HepG2 (cell line): ENCODE data around the gene SIAH2. TPM values are rescaled to one million over a fixed set of nuclear protein-coding genes. Genes with fewer than 3 reads are reported as not detected.
A peak's percentile ranks its signal among the peaks of the same experiment; 100 is the strongest.

Experiments used
- ATF5 ChIP-seq: sonication (generic); formaldehyde crosslinking; IDR thresholded peaks from 2 replicates; pipeline ENCODE4 v1.4.0; 2020; ENCODE audit warnings: mild to moderate bottlenecking, low read depth, missing genetic modification reagents
- DBP ChIP-seq: sonication (generic); formaldehyde crosslinking; IDR thresholded peaks from 2 replicates; pipeline ENCODE4 v1.4.0; 2020; ENCODE audit warnings: missing genetic modification reagents; ENCODE audit errors: not compliant biosample characterization
- FUBP1 ChIP-seq: sonication (generic); formaldehyde crosslinking; IDR thresholded peaks from 2 replicates; pipeline ENCODE4 v1.5.1; 2020; ENCODE audit warnings: missing genetic modification reagents, mild to moderate bottlenecking, borderline replicate concordance
- HNF4G ChIP-seq, 2 experiments: sonication (generic) in 1 of 2; formaldehyde crosslinking in 1 of 2; IDR thresholded peaks; 2 replicates each; pipeline versions ENCODE4 v1.4.0 to v1.6.1; 2011 to 2020; ENCODE audit warnings: borderline replicate concordance in 2 of 2, low read depth in 2 of 2, mild to moderate bottlenecking in 2 of 2, low read length in 1 of 2, missing genetic modification reagents in 1 of 2, moderate library complexity in 1 of 2
- HOXA7 ChIP-seq: sonication (generic); formaldehyde crosslinking; IDR thresholded peaks from 2 replicates; pipeline ENCODE4 v1.8.1; 2022; ENCODE audit warnings: mild to moderate bottlenecking, missing genetic modification reagents, moderate library complexity
- KDM4B ChIP-seq: sonication (generic); formaldehyde crosslinking; IDR thresholded peaks from 2 replicates; pipeline ENCODE4 v1.4.0; 2020; ENCODE audit warnings: missing genetic modification reagents
- SMAD1 ChIP-seq: sonication (generic); formaldehyde crosslinking; IDR thresholded peaks from 2 replicates; pipeline ENCODE4 v1.4.0; 2020; ENCODE audit warnings: missing genetic modification reagents, low read depth, mild to moderate bottlenecking, borderline replicate concordance
- TGIF2 ChIP-seq: IDR thresholded peaks from 2 replicates; pipeline ENCODE4 v1.6.1; 2016; ENCODE audit warnings: control low read depth, missing compliant biosample characterization
- TRAFD1 ChIP-seq: sonication (generic); formaldehyde crosslinking; IDR thresholded peaks from 2 replicates; pipeline ENCODE4 v1.5.1; 2020; ENCODE audit warnings: missing genetic modification reagents, mild to moderate bottlenecking, borderline replicate concordance
- ZBED4 ChIP-seq: sonication (generic); formaldehyde crosslinking; IDR thresholded peaks from 2 replicates; pipeline ENCODE4 v1.4.0; 2020; ENCODE audit warnings: missing genetic modification reagents, borderline replicate concordance
- ZBTB33 ChIP-seq: sonication (generic); formaldehyde crosslinking; IDR thresholded peaks from 2 replicates; pipeline ENCODE4 v1.4.0; 2020; ENCODE audit warnings: missing genetic modification reagents
- ZNF3 ChIP-seq: IDR thresholded peaks from 2 replicates; pipeline ENCODE4 v1.7.0; 2017; ENCODE audit warnings: inconsistent platforms
- ZNF367 ChIP-seq: sonication (generic); formaldehyde crosslinking; IDR thresholded peaks from 2 replicates; pipeline ENCODE4 v1.4.0; 2020; ENCODE audit warnings: missing genetic modification reagents, borderline replicate concordance
- ZNF614 ChIP-seq: IDR thresholded peaks from 2 replicates; pipeline ENCODE4 v1.6.1; 2018; ENCODE audit warnings: missing biosample characterization, missing genetic modification reagents, inconsistent platforms, borderline replicate concordance
- ZSCAN30 ChIP-seq: sonication (generic); formaldehyde crosslinking; IDR thresholded peaks from 2 replicates; pipeline ENCODE4 v1.5.0; 2020; ENCODE audit warnings: mild to moderate bottlenecking, missing genetic modification reagents
- polyA plus RNA-seq, 8 experiments: library from polyadenylated mRNA; depleted of rRNA in 3 of 8; stranded (reverse) in 7 of 8; unstranded in 1 of 8; fragments of >200 nt; fragmentation: Illumina TruSeq in 4 of 8; extraction: Trizol in 4 of 8; gene quantifications; 2 replicates each; pipeline versions ENCODE4 v1.2.1 to v1.2.3, GENCODE V29; 2011 to 2016; ENCODE audit warnings: low read depth in 4 of 8, missing spikeins in 1 of 8, mixed read lengths in 1 of 8; ENCODE audit not compliant: insufficient read depth in 1 of 8
- total RNA-seq, 5 experiments: library from RNA; depleted of rRNA; stranded (reverse); fragments of >200 nt; fragmentation: Illumina TruSeq; extraction: Trizol; gene quantifications; 2 replicates each; pipeline ENCODE4 v1.2.3, GENCODE V29; 2016; ENCODE audit warnings: low read depth in 1 of 5

The SIAH2 gene
- total and polyA plus RNA-seq, 2 of the 13 experiments (the other 11 are each of a cell fraction or from before 2014, with no cell fraction given): 71.8 to 117 TPM

GRCh38 chr3:150737874-150738679 is 24.9 kb downstream of the SIAH2 start (continued):
- no peak for TF ChIP-seq ZNF3 (CRISPR knock-in tag)
- peak; percentile 61; the same call in 1 of the 2 replicates for TF ChIP-seq ZNF614 (CRISPR knock-in tag)
- TF ChIP-seq ATF5 (CRISPR knock-in tag): no peak
- TF ChIP-seq KDM4B (CRISPR knock-in tag): no peak
- peak; percentile 40; the same call in 1 of the 2 replicates for TF ChIP-seq HNF4G (IDR thresholded peaks at IDR 0.05; ENCODE audit: borderline replicate concordance, low read depth, low read length)
- no peak; the same call in 1 of the 2 replicates for TF ChIP-seq HNF4G (CRISPR knock-in tag; IDR thresholded peaks at IDR 0.05; ENCODE audit: borderline replicate concordance, low read depth)
- TF ChIP-seq ZSCAN30 (CRISPR knock-in tag): 0 out of 2 replicates have a peak, but pooled peaks have one; percentile 62
- TF ChIP-seq ZBTB33 (CRISPR knock-in tag): no peak
- TF ChIP-seq FUBP1 (CRISPR knock-in tag): no peak
- peak; percentile 83; the same call in 1 of the 2 replicates for TF ChIP-seq ZBED4 (CRISPR knock-in tag)
- no peak for TF ChIP-seq ZNF367
- TF ChIP-seq SMAD1 (CRISPR knock-in tag): no peak
- TF ChIP-seq HOXA7: no peak
- no peak for TF ChIP-seq TRAFD1 (CRISPR knock-in tag)
- no peak for TF ChIP-seq DBP (CRISPR knock-in tag)
- TF ChIP-seq TGIF2 (CRISPR knock-in tag): peak; percentile 63; the same call in 1 of the 2 replicates
